C4-2B (cell line): ENCODE measurements around the gene ANKRD11.

Source experiments
- H3K27ac ChIP-seq: fragments of 450-650 bp; 2 replicates; pipeline ENCODE4 v1.5.1; 2017
- CTCF ChIP-seq: fragments of 450-650 bp; conservative IDR thresholded peaks from 2 replicates; pipeline ENCODE4 v1.5.1; 2017; ENCODE audit warnings: mild to moderate bottlenecking
- ZFX ChIP-seq: fragments of 450-650 bp; IDR thresholded peaks from 2 replicates; pipeline ENCODE4 v1.6.1; 2017

ANKRD11 gene

GRCh38 chr16:89404561-89404960 is 85.8 kb downstream of the ANKRD11 start:
- peak overlapping the region; percentile 9; the same call in 1 of the 2 replicates for H3K27ac ChIP-seq
- no peak for TF ChIP-seq ZFX
- TF ChIP-seq CTCF: no peak

- H3K27ac ChIP-seq: no peak overlapping the region
- TF ChIP-seq CTCF (no peak), ZFX (no peak)
Observed at GRCh38 chr16:89402962-89403361, 87.4 kb downstream of the ANKRD11 start.

- TF ChIP-seq CTCF (no peak), ZFX (no peak)
- H3K27ac ChIP-seq: no peak overlapping the region
Observed at GRCh38 chr16:89401641-89402445, 88.5 kb downstream of the ANKRD11 start.

- no peak for TF ChIP-seq CTCF
- TF ChIP-seq ZFX: no peak
- no peak overlapping the region for H3K27ac ChIP-seq
Observed at GRCh38 chr16:89401205-89401604, 89.2 kb downstream of the ANKRD11 start.

GRCh38 chr16:89400740-89401139 is 89.6 kb downstream of the ANKRD11 start:
- H3K27ac ChIP-seq: no peak overlapping the region
- TF ChIP-seq ZFX: no peak
- no peak for TF ChIP-seq CTCF

- H3K27ac ChIP-seq: no peak overlapping the region
- TF ChIP-seq ZFX (no peak), CTCF (no peak)
Observed at GRCh38 chr16:89398924-89399323, 91.4 kb downstream of the ANKRD11 start.

GRCh38 chr16:89397331-89397861 is 93.0 kb downstream of the ANKRD11 start:
- no peak overlapping the region for H3K27ac ChIP-seq
- no peak for TF ChIP-seq CTCF
- TF ChIP-seq ZFX: no peak
